Measurements from ENCODE around the gene ICAM3. TPM values are rescaled to one million over a fixed set of nuclear protein-coding genes. Genes with fewer than 3 reads are reported as not detected.
"Not testable (repeated sequence)": the region's sequence is repeated elsewhere in the genome, so short reads cannot be mapped to it uniquely, and the experiment has no call there.

ICAM3 gene
- total RNA-seq, 2 donors from 2014 or later, result 2.1 to 5.9 TPM

GRCh38 chr19:10368101-10368803 lies 28.8 kb upstream of the ICAM3 start:
- 94 to 95% methylated on average over 10 to 15 of the region's 15 CpGs for WGBS, 2 donors
- Histone ChIP-seq H3K4me3 (no peak overlapping the region), H3K4me1 (no peaks in the 10 kb centered on the region), H3K9me3 (no peaks in the 10 kb centered on the region), H3K27me3 (no peaks in the 10 kb centered on the region), H3K36me3 (replicated peaks in 1 of 2; ENCODE audit: insufficient read depth in 1 of 2, low read depth in 2 of 2) (peaks cover 0 to 28% of the 10 kb centered on the region in 2 donors), H3K27ac (no peak overlapping the region)
- no peak for DNase-seq
- no peak for TF ChIP-seq CTCF (IDR thresholded peaks at IDR 0.05)
- no peak for ATAC-seq
- intact Hi-C loops (cut with DNase I), result no loop called here

GRCh38 chr19:10366950-10367512 lies 27.6 kb upstream of the ICAM3 start:
- WGBS, 2 donors, result 91 to 95% methylated on average over 4 of the region's 4 CpGs
- not testable (repeated sequence) for ATAC-seq

GRCh38 chr19:10365518-10365917 lies 26.1 kb upstream of the ICAM3 start:
- no peaks in the 10 kb centered on the region for H3K27me3 ChIP-seq
- intact Hi-C loops (cut with DNase I), result no loop called here
- no peak overlapping the region for H3K27ac ChIP-seq
- H3K36me3 ChIP-seq (replicated peaks in 1 of 2; ENCODE audit: insufficient read depth in 1 of 2, low read depth in 2 of 2), result peaks cover 0 to 34% of the 10 kb centered on the region in 2 donors
- DNase-seq (no peak), ATAC-seq (no peak)
- WGBS, 2 donors, result 94 to 95% methylated on average over 13 to 15 of the region's 23 CpGs
- H3K4me3 ChIP-seq, result no peak overlapping the region
- H3K4me1 ChIP-seq, result no peaks in the 10 kb centered on the region
- TF ChIP-seq CTCF (IDR thresholded peaks at IDR 0.05), result no peak
- TF ChIP-seq POLR2A (IDR thresholded peaks at IDR 0.05), result no peak
- H3K9me3 ChIP-seq, result no peaks in the 10 kb centered on the region

More at GRCh38 chr19:10366950-10367512, 27.6 kb upstream of the ICAM3 start:
- H3K9me3 ChIP-seq; H3K27ac ChIP-seq; DNase-seq; intact Hi-C loops (cut with DNase I); H3K4me1 ChIP-seq; H3K4me3 ChIP-seq; H3K27me3 ChIP-seq: not testable (repeated sequence)
- H3K36me3 ChIP-seq (replicated peaks in 1 of 2; ENCODE audit: insufficient read depth in 1 of 2, low read depth in 2 of 2), result peaks cover 0 to 28% of the 10 kb centered on the region in 2 donors

GRCh38 chr19:10364644-10365043 lies 25.2 kb upstream of the ICAM3 start:
- no peak for ATAC-seq
- no peak for DNase-seq
- Histone ChIP-seq H3K27me3 (no peaks in the 10 kb centered on the region), H3K4me1 (no peaks in the 10 kb centered on the region), H3K27ac (no peak overlapping the region), H3K4me3 (no peak overlapping the region), H3K9me3 (no peaks in the 10 kb centered on the region), H3K36me3 (replicated peaks in 1 of 2; ENCODE audit: insufficient read depth in 1 of 2, low read depth in 2 of 2) (peaks cover 0 to 34% of the 10 kb centered on the region in 2 donors)
- TF ChIP-seq CTCF (IDR thresholded peaks at IDR 0.05) (no peak), POLR2A (IDR thresholded peaks at IDR 0.05) (no peak)
- intact Hi-C loops (cut with DNase I), result no loop called here
- WGBS, 2 donors, result 69 to 94% methylated on average over 10 to 13 of the region's 19 CpGs

- TF ChIP-seq CTCF (IDR thresholded peaks at IDR 0.05) (no peak), POLR2A (IDR thresholded peaks at IDR 0.05) (no peak)
- DNase-seq (no peak), ATAC-seq (no peak)
- Histone ChIP-seq H3K4me1 (no peaks in the 10 kb centered on the region), H3K27ac (no peak overlapping the region), H3K4me3 (no peak overlapping the region), H3K27me3 (no peaks in the 10 kb centered on the region), H3K9me3 (no peaks in the 10 kb centered on the region), H3K36me3 (replicated peaks in 1 of 2; ENCODE audit: insufficient read depth in 1 of 2, low read depth in 2 of 2) (peaks cover 0 to 37% of the 10 kb centered on the region in 2 donors)
- WGBS, 2 donors, result 92 to 95% methylated on average over 8 to 12 of the region's 12 CpGs
- intact Hi-C loops (cut with DNase I), result no loop called here
Measured at GRCh38 chr19:10363789-10364281, 24.4 kb upstream of the ICAM3 start.
